ENCODE results near the gene SAMD14. TPM values are rescaled to one million over a fixed set of nuclear protein-coding genes. Genes with fewer than 3 reads are reported as not detected.

SAMD14 gene
- polyA plus RNA-seq, 2 of the 4 experiments (the other 2 are of a cell fraction) = 0.12 to 0.75 TPM

DNA sequence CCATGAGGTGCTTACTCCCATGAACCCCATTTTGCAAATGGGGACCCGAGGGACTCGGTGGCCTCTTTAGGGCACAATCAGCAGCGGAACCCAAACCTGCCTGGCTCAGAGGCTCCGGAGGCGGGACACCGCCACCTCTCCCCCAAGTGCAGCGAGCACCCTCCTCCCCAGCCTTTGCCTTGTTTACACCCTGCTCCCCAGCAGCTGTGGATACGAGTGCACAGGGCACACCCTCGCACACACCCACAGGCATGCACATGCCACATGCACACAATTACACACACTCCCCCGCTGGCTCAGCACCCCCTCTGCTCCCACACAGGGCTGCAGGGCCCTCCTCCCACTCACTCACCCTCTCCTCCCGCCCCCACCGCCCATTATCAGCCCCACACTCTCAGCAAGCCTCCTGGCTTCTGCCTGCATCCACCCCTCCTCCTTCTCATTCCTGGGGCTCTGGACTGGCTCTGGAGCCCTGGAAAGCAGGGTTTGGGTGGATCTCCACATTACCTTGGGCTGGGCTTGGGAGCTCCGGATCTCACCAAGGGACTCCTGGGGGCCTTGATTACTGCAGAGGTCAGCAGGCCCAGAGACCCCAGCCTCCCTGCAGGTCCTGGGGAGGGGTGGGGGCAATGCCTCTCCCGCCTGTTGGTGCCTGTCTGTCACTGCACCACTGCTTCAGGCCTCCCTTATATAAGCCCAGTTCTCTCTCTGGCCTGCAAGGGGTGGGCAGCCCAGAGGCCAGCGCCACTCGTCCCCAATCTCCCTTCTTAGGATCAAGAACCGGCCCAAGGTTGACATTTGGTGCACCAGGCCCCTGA, 28.4 kb downstream of the SAMD14 start:
- CTCF ChIA-PET = interaction anchor here (1.2 to 60.2 kb wide), 7 partner anchors 3 to 196 kb away, joined by 5 to 1356 read pairs (median 26); partner anchors contain the start of genes ITGA3, PDK2, PPP1R9B and SAMD14

DNA sequence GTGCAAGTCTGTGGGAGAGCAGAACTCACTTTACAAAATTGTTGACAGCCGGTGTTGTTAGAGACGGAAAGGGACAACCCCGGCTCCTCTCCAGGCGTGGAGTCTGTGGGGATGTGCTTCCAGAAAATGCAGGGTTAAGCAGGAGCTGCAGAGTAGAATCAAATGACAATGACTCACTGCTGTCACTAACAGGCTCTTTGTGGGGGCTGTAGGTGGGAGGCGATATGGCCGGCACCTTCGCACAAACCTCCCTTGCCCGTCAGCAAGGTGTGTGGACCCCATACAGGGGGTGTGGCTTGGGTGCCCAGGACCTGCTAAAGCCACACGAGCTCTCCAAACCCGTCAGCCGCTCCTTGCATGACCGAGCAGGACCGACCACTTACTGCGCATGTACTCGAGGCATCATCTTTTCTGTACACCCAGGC, 29.0 kb downstream of the SAMD14 start:
- CTCF ChIA-PET = interaction anchor here (1.2 to 60.2 kb wide), 8 partner anchors 4 to 196 kb away, joined by 4 to 1356 read pairs (median 18); partner anchors contain the start of genes ITGA3, PDK2, PPP1R9B and SAMD14
- DNase-seq (ENCODE audit: low read depth in 1 of 2, low spot score in 1 of 2) = no peak
- H3K4me1 ChIP-seq = peaks cover 32% of the 10 kb centered on the region
- no peak overlapping the region for H3K4me3 ChIP-seq
- 67% methylated on average over 13 of the region's 15 CpGs for WGBS (ENCODE audit: missing lambda C conversion rate)
- POLR2A ChIA-PET = no interaction called here
- H3K27ac ChIP-seq = peak overlapping the region in 1 of 2 experiments; percentile 68; a peak in 2 of 6 replicates
- peak in 1 of 2 experiments; percentile 9; a peak in 2 of 6 replicates for ATAC-seq
- FAIRE-seq = no peak
- TF ChIP-seq FOSL2 (IDR thresholded peaks at IDR 0.05) = no peak
- TF ChIP-seq FOSL2 (CRISPR knock-in tag; IDR thresholded peaks at IDR 0.05) = 0 out of 2 replicates have a peak, but pooled peaks have one; percentile 15
- 0 out of 2 replicates have a peak, but pooled peaks have one; percentile 15 for TF ChIP-seq CHD4 (IDR thresholded peaks at IDR 0.05; ENCODE audit: borderline replicate concordance)
- TF ChIP-seq POLR2AphosphoS2 (conservative IDR thresholded peaks at IDR 0.05; ENCODE audit: low read length) = no peak
- TF ChIP-seq KDM5A (IDR thresholded peaks at IDR 0.05) = no peak
- no peak for TF ChIP-seq FOXS1 (CRISPR knock-in tag; IDR thresholded peaks at IDR 0.05)
- TF ChIP-seq, protein P1, sequence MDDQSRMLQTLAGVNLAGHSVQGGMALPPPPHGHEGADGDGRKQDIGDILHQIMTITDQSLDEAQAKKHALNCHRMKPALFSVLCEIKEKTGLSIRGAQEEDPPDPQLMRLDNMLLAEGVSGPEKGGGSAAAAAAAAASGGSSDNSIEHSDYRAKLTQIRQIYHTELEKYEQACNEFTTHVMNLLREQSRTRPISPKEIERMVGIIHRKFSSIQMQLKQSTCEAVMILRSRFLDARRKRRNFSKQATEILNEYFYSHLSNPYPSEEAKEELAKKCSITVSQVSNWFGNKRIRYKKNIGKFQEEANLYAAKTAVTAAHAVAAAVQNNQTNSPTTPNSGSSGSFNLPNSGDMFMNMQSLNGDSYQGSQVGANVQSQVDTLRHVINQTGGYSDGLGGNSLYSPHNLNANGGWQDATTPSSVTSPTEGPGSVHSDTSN (IDR thresholded peaks at IDR 0.05) = no peak
- TF ChIP-seq HOXB13 (CRISPR knock-in tag; IDR thresholded peaks at IDR 0.05; ENCODE audit: low read depth) = no peak
- H3K4me2 ChIP-seq = peak overlapping the region; percentile 28; the same call in 2 of the 3 replicates
- no peaks in the 10 kb centered on the region for H3K9me3 ChIP-seq

More for the DNA sequence above, 28.4 kb downstream of the SAMD14 start:
- WGBS (ENCODE audit: missing lambda C conversion rate) = 77% methylated on average over 15 of the region's 17 CpGs
- Histone ChIP-seq H3K27ac (peak overlapping the region in 1 of 2 experiments; percentile 68; a peak in 3 of 6 replicates), H3K9me3 (no peaks in the 10 kb centered on the region), H3K4me2 (peak overlapping the region; percentile 33), H3K4me3 (no peak overlapping the region), H3K4me1 (peaks cover 29% of the 10 kb centered on the region)
- ATAC-seq (peak; percentile 27 to 63), DNase-seq (ENCODE audit: low read depth in 1 of 2, low spot score in 1 of 2) (no peak), FAIRE-seq (no peak)
- POLR2A ChIA-PET = no interaction called here
- no peak for TF ChIP-seq RNF2 (IDR thresholded peaks at IDR 0.05; ENCODE audit: borderline replicate concordance, low read depth)
- TF ChIP-seq, protein P2, sequence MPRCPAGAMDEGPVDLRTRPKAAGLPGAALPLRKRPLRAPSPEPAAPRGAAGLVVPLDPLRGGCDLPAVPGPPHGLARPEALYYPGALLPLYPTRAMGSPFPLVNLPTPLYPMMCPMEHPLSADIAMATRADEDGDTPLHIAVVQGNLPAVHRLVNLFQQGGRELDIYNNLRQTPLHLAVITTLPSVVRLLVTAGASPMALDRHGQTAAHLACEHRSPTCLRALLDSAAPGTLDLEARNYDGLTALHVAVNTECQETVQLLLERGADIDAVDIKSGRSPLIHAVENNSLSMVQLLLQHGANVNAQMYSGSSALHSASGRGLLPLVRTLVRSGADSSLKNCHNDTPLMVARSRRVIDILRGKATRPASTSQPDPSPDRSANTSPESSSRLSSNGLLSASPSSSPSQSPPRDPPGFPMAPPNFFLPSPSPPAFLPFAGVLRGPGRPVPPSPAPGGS (IDR thresholded peaks at IDR 0.05) = no peak
- TF ChIP-seq, protein P3, sequence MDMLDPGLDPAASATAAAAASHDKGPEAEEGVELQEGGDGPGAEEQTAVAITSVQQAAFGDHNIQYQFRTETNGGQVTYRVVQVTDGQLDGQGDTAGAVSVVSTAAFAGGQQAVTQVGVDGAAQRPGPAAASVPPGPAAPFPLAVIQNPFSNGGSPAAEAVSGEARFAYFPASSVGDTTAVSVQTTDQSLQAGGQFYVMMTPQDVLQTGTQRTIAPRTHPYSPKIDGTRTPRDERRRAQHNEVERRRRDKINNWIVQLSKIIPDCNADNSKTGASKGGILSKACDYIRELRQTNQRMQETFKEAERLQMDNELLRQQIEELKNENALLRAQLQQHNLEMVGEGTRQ (IDR thresholded peaks at IDR 0.05) = no peak
- no peak for TF ChIP-seq CBX2 (IDR thresholded peaks at IDR 0.05; ENCODE audit: borderline replicate concordance, low read depth)
- TF ChIP-seq, protein P1 (IDR thresholded peaks at IDR 0.05) = no peak
- TF ChIP-seq KDM1A (IDR thresholded peaks at IDR 0.05; ENCODE audit: low read depth) = no peak
- no peak for TF ChIP-seq SREBF2 (IDR thresholded peaks at IDR 0.05)
- TF ChIP-seq EHMT2 (IDR thresholded peaks at IDR 0.05; ENCODE audit: low read depth) = no peak
- TF ChIP-seq MAZ (IDR thresholded peaks at IDR 0.05; ENCODE audit: borderline replicate concordance, low read depth, low read length) = no peak
- no peak for TF ChIP-seq BHLHE40 (IDR thresholded peaks at IDR 0.05; ENCODE audit: low read depth, low read length)
- TF ChIP-seq ESRRA (IDR thresholded peaks at IDR 0.05; ENCODE audit: borderline replicate concordance, low read length) = no peak
- TF ChIP-seq POLR2A (IDR thresholded peaks at IDR 0.05; ENCODE audit: low read length) = no peak
- TF ChIP-seq, protein P4, sequence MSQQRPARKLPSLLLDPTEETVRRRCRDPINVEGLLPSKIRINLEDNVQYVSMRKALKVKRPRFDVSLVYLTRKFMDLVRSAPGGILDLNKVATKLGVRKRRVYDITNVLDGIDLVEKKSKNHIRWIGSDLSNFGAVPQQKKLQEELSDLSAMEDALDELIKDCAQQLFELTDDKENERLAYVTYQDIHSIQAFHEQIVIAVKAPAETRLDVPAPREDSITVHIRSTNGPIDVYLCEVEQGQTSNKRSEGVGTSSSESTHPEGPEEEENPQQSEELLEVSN (IDR thresholded peaks at IDR 0.05; ENCODE audit: borderline replicate concordance, low read depth) = no peak
- TF ChIP-seq MYC (IDR thresholded peaks at IDR 0.05; ENCODE audit: borderline replicate concordance, low read length) = no peak
- no peak for TF ChIP-seq NR3C1 (IDR thresholded peaks at IDR 0.05)
- TF ChIP-seq RAD21 (conservative IDR thresholded peaks at IDR 0.05 in 1 of 2, IDR thresholded peaks at IDR 0.05 in 1 of 2) = no peak
- TF ChIP-seq, protein P5, sequence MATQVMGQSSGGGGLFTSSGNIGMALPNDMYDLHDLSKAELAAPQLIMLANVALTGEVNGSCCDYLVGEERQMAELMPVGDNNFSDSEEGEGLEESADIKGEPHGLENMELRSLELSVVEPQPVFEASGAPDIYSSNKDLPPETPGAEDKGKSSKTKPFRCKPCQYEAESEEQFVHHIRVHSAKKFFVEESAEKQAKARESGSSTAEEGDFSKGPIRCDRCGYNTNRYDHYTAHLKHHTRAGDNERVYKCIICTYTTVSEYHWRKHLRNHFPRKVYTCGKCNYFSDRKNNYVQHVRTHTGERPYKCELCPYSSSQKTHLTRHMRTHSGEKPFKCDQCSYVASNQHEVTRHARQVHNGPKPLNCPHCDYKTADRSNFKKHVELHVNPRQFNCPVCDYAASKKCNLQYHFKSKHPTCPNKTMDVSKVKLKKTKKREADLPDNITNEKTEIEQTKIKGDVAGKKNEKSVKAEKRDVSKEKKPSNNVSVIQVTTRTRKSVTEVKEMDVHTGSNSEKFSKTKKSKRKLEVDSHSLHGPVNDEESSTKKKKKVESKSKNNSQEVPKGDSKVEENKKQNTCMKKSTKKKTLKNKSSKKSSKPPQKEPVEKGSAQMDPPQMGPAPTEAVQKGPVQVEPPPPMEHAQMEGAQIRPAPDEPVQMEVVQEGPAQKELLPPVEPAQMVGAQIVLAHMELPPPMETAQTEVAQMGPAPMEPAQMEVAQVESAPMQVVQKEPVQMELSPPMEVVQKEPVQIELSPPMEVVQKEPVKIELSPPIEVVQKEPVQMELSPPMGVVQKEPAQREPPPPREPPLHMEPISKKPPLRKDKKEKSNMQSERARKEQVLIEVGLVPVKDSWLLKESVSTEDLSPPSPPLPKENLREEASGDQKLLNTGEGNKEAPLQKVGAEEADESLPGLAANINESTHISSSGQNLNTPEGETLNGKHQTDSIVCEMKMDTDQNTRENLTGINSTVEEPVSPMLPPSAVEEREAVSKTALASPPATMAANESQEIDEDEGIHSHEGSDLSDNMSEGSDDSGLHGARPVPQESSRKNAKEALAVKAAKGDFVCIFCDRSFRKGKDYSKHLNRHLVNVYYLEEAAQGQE (IDR thresholded peaks at IDR 0.05) = no peak
- TF ChIP-seq CHD4 (IDR thresholded peaks at IDR 0.05; ENCODE audit: borderline replicate concordance) = no peak

All from A549 (cell line).